GM13976 (cell line): ENCODE measurements around the gene MAGEE1.
A peak's percentile ranks its signal among the peaks of the same experiment; 100 is the strongest.

ENCODE experiments used
- DNase-seq: peaks from one replicate; pipeline ENCODE4 v3.0.0; 2012; ENCODE audit warnings: low spot score
- in situ Hi-C: fragments of 300-500 bp; cut with MboI; formaldehyde crosslinking; loops from one replicate; pipeline ENCODE4 v1.12.0; 2022; ENCODE audit warnings: low sequenced_read_pairs, mixed read lengths, inconsistent platforms; ENCODE audit not compliant: unreplicated experiment
- TF ChIP-seq, protein P1 (sequence below): IDR thresholded peaks from 2 replicates; pipeline ENCODE4 v1.5.1; 2012; ENCODE audit warnings: borderline replicate concordance, mild to moderate bottlenecking; ENCODE audit not compliant: insufficient read depth; ENCODE audit errors: extremely low read depth, missing control alignments, control extremely low read depth

Gene MAGEE1, protein sequence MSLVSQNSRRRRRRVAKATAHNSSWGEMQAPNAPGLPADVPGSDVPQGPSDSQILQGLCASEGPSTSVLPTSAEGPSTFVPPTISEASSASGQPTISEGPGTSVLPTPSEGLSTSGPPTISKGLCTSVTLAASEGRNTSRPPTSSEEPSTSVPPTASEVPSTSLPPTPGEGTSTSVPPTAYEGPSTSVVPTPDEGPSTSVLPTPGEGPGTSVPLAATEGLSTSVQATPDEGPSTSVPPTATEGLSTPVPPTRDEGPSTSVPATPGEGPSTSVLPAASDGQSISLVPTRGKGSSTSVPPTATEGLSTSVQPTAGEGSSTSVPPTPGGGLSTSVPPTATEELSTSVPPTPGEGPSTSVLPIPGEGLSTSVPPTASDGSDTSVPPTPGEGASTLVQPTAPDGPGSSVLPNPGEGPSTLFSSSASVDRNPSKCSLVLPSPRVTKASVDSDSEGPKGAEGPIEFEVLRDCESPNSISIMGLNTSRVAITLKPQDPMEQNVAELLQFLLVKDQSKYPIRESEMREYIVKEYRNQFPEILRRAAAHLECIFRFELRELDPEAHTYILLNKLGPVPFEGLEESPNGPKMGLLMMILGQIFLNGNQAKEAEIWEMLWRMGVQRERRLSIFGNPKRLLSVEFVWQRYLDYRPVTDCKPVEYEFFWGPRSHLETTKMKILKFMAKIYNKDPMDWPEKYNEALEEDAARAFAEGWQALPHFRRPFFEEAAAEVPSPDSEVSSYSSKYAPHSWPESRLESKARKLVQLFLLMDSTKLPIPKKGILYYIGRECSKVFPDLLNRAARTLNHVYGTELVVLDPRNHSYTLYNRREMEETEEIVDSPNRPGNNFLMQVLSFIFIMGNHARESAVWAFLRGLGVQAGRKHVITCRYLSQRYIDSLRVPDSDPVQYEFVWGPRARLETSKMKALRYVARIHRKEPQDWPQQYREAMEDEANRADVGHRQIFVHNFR

GRCh38 chrX:76427560-76428242 lies at the start of gene MAGEE1:
TSS of gene MAGEE1 (plus strand) at chrX:76427710. CDS start at chrX:76427931, 221 bp downstream.
- TF ChIP-seq, protein P1, sequence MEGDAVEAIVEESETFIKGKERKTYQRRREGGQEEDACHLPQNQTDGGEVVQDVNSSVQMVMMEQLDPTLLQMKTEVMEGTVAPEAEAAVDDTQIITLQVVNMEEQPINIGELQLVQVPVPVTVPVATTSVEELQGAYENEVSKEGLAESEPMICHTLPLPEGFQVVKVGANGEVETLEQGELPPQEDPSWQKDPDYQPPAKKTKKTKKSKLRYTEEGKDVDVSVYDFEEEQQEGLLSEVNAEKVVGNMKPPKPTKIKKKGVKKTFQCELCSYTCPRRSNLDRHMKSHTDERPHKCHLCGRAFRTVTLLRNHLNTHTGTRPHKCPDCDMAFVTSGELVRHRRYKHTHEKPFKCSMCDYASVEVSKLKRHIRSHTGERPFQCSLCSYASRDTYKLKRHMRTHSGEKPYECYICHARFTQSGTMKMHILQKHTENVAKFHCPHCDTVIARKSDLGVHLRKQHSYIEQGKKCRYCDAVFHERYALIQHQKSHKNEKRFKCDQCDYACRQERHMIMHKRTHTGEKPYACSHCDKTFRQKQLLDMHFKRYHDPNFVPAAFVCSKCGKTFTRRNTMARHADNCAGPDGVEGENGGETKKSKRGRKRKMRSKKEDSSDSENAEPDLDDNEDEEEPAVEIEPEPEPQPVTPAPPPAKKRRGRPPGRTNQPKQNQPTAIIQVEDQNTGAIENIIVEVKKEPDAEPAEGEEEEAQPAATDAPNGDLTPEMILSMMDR: no peak
- DNase-seq: peak; percentile 75
- in situ Hi-C loops: no loop called here

GRCh38 chrX:76398970-76399369 lies 28.5 kb upstream of the MAGEE1 start:
- TF ChIP-seq, protein P1: no peak
- DNase-seq: no peak
- in situ Hi-C loops: no loop called here

DNA sequence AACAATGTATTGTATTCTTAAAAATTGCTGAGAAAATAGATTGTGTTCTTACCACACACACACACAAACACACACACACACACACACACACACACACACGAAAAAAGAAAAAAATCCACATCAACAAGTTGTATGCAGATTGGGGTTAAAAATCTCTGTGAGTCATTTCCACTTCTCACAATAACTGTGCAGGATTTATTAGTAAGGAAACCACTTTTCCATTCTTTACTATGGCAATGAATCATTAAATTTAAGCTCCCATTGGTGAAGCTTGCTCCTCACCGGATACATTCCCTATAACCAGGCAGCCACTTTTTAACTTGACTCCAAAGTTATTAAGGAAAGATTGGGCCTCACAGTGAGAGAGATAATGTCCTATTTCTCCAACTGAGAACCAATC lies 19.7 kb upstream of the MAGEE1 start:
- TF ChIP-seq, protein P1: no peak
- in situ Hi-C loops: no loop called here
- no peak for DNase-seq

- no peak for DNase-seq
- in situ Hi-C loops: no loop called here
- TF ChIP-seq, protein P1: no peak
These were observed 7.3 kb upstream of the MAGEE1 start for GRCh38 chrX:76420237-76420636.

DNA sequence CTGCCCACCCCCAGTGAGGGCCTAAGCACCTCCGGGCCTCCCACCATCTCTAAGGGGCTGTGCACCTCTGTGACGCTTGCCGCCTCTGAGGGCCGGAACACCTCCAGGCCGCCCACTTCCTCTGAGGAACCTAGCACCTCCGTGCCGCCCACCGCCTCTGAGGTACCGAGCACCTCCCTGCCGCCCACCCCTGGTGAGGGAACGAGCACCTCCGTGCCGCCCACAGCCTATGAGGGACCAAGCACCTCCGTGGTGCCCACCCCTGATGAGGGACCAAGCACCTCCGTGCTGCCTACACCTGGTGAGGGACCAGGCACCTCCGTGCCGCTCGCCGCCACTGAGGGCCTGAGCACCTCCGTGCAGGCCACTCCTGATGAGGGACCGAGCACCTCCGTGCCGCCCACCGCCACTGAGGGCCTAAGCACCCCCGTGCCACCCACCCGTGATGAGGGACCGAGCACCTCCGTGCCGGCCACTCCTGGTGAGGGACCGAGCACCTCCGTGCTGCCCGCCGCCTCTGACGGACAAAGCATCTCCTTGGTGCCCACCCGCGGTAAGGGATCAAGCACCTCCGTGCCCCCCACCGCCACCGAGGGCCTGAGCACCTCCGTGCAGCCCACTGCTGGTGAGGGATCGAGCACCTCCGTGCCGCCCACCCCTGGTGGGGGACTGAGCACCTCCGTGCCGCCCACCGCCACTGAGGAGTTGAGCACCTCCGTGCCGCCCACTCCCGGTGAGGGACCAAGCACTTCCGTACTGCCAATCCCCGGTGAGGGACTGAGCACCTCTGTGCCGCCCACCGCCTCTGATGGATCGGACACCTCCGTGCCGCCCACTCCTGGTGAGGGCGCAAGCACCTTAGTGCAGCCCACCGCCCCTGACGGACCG lies 977 bp downstream of the MAGEE1 start:
- peak; percentile 25 for DNase-seq
- in situ Hi-C loops: no loop called here
- TF ChIP-seq, protein P1: no peak
